ENCODE results near the gene ELF1.
"Not testable (repeated sequence)": the region's sequence is repeated elsewhere in the genome, so short reads cannot be mapped to it uniquely, and the experiment has no call there.

The ELF1 gene

DNA sequence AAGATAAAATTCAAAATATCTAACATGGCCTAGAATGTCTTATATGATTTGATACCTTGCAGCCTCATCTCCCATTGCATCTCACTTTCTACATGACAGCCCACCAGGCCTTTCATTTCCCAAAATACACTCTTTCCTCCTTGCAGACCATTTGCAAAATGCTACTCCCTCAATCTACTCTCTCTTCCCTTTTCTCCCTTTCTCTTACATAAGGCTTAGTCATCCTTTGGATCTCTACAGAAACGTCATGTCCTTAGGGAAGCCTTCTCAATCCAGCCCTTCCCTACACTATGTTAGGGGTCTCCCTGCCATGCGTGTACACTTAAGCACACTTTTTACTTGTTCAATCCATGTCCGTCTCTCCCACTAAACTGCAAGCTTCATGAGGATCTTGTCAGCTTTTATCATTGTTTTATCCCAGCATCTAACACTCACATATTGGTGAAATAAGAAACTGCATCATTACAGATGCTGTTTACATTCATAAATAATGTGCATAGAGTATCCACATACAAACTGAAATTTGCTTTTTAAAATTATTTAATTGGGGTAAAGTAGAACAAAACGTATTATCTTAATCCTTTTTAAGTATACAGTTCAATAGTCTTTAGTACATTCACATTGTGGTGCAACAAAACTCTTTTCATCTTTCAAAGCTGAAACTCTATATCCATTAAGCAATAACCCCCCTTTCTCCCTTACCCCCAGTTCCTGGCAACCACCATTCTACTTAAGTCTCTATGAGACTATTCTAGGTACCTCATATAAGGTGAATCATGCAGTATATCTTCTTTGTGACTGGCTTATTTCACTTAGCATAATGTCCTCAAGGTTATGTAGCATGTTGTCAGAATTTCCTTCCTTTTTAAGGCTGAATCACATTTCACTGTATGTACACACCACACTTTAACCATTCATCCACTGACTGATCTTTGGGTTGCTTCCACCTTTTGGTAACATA, 30.6 kb upstream of the ELF1 start:
- TF ChIP-seq, protein P1, sequence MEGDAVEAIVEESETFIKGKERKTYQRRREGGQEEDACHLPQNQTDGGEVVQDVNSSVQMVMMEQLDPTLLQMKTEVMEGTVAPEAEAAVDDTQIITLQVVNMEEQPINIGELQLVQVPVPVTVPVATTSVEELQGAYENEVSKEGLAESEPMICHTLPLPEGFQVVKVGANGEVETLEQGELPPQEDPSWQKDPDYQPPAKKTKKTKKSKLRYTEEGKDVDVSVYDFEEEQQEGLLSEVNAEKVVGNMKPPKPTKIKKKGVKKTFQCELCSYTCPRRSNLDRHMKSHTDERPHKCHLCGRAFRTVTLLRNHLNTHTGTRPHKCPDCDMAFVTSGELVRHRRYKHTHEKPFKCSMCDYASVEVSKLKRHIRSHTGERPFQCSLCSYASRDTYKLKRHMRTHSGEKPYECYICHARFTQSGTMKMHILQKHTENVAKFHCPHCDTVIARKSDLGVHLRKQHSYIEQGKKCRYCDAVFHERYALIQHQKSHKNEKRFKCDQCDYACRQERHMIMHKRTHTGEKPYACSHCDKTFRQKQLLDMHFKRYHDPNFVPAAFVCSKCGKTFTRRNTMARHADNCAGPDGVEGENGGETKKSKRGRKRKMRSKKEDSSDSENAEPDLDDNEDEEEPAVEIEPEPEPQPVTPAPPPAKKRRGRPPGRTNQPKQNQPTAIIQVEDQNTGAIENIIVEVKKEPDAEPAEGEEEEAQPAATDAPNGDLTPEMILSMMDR (conservative IDR thresholded peaks at IDR 0.05; ENCODE audit: low read length), result no peak
- TF ChIP-seq EZH2phosphoT487 (IDR thresholded peaks at IDR 0.05; ENCODE audit: borderline replicate concordance), result no peak
- H3K27me3 ChIP-seq (ENCODE audit: insufficient read depth, low read length, poor library complexity, severe bottlenecking), result no peaks in the 10 kb centered on the region
- H3K4me1 ChIP-seq (ENCODE audit: insufficient read depth, low read length, poor library complexity, severe bottlenecking), result peaks cover 27% of the 10 kb centered on the region
- peaks cover 11% of the 10 kb centered on the region for H4K20me1 ChIP-seq (ENCODE audit: insufficient read depth, low read length, poor library complexity, severe bottlenecking)
- H3F3A ChIP-seq (ENCODE audit: low read depth), result no peaks in the 10 kb centered on the region
- peak overlapping the region; percentile 28 for H3K4me2 ChIP-seq (ENCODE audit: low read depth, low read length, poor library complexity, severe bottlenecking)
- H3K9ac ChIP-seq (ENCODE audit: low read depth, low read length, poor library complexity, severe bottlenecking), result no peak overlapping the region
- H3K4me3 ChIP-seq (ENCODE audit: low read length, poor library complexity, severe bottlenecking), result no peak overlapping the region
- no peaks in the 10 kb centered on the region for H3K36me3 ChIP-seq (ENCODE audit: insufficient read depth, low read length)
- no peaks in the 10 kb centered on the region for H3K9me2 ChIP-seq (replicated peaks; ENCODE audit: low read depth, low read length)
- no peak overlapping the region for H2AFZ ChIP-seq (ENCODE audit: low read length)
- no peaks in the 10 kb centered on the region for H3K9me3 ChIP-seq (ENCODE audit: insufficient read depth, low read depth, low read length)
- H3K79me2 ChIP-seq (ENCODE audit: insufficient read depth, low read length), result peaks cover 69% of the 10 kb centered on the region

DNA sequence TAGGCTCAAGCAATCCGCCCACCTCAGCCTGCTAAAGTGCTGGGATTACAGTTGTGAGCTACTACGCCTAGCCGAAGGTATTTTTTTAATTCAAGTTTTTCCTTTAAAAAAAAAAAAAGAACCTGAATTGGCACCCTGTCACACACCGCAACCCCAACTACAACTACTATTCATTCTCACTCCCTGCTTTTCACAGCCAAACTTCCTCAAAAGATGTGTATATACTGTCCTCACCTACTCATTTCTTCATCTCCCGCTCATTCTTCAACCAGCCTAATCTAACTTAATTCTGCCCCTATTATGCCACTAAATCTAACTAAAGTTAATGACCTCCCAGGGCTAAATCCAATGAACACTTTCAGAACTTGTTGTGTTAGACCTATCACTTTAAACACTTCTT, 29.5 kb upstream of the ELF1 start:
- Histone ChIP-seq H3K9ac (ENCODE audit: low read depth, low read length, poor library complexity, severe bottlenecking) (no peak overlapping the region), H3K36me3 (ENCODE audit: insufficient read depth, low read length) (no peaks in the 10 kb centered on the region), H4K20me1 (ENCODE audit: insufficient read depth, low read length, poor library complexity, severe bottlenecking) (no peaks in the 10 kb centered on the region), H3K9me3 (ENCODE audit: insufficient read depth, low read depth, low read length) (no peaks in the 10 kb centered on the region), H3K4me2 (ENCODE audit: low read depth, low read length, poor library complexity, severe bottlenecking) (no peak overlapping the region), H3K9me2 (replicated peaks; ENCODE audit: low read depth, low read length) (no peaks in the 10 kb centered on the region), H3K4me1 (ENCODE audit: insufficient read depth, low read length, poor library complexity, severe bottlenecking) (peaks cover 16% of the 10 kb centered on the region), H3F3A (ENCODE audit: low read depth) (no peaks in the 10 kb centered on the region), H3K79me2 (ENCODE audit: insufficient read depth, low read length) (peaks cover 58% of the 10 kb centered on the region), H3K4me3 (ENCODE audit: low read length, poor library complexity, severe bottlenecking) (no peak overlapping the region), H3K27me3 (ENCODE audit: insufficient read depth, low read length, poor library complexity, severe bottlenecking) (no peaks in the 10 kb centered on the region), H2AFZ (ENCODE audit: low read length) (no peak overlapping the region)
- TF ChIP-seq, protein P1 (conservative IDR thresholded peaks at IDR 0.05; ENCODE audit: low read length), result no peak
- TF ChIP-seq EZH2phosphoT487 (IDR thresholded peaks at IDR 0.05; ENCODE audit: borderline replicate concordance), result no peak

DNA sequence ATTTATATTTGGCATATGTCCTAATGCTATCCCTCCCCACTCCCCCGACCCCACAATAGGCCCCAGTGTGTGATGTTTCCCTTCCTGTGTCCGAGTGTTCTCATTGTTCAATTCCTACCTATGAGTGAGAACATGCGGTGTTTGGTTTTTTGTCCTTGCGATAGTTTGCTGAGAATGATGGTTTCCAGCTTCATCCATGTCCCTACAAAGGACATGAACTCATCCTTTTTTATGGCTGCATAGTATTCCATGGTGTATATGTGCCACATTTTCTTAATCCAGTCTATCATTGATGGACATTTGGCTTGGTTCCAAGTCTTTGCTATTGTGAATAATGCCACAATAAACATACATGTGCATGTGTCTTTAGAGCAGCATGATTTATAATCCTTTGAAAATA, 23.3 kb upstream of the ELF1 start:
- not testable (repeated sequence) for H3K27me3 ChIP-seq (ENCODE audit: insufficient read depth, low read length, poor library complexity, severe bottlenecking); H4K20me1 ChIP-seq (ENCODE audit: insufficient read depth, low read length, poor library complexity, severe bottlenecking); H3K9me2 ChIP-seq (replicated peaks; ENCODE audit: low read depth, low read length); H3K4me2 ChIP-seq (ENCODE audit: low read depth, low read length, poor library complexity, severe bottlenecking); H3K4me1 ChIP-seq (ENCODE audit: insufficient read depth, low read length, poor library complexity, severe bottlenecking); H3K36me3 ChIP-seq (ENCODE audit: insufficient read depth, low read length); H3F3A ChIP-seq (ENCODE audit: low read depth); H3K4me3 ChIP-seq (ENCODE audit: low read length, poor library complexity, severe bottlenecking); H3K9me3 ChIP-seq (ENCODE audit: insufficient read depth, low read depth, low read length); H3K9ac ChIP-seq (ENCODE audit: low read depth, low read length, poor library complexity, severe bottlenecking); H2AFZ ChIP-seq (ENCODE audit: low read length)
- H3K79me2 ChIP-seq (ENCODE audit: insufficient read depth, low read length), result peaks cover 41% of the 10 kb centered on the region
